GM18909 (cell line): ENCODE data around the gene TMEM258.

Experiments
- ATAC-seq: cut with Tn5 transposase; IDR thresholded peaks from one replicate; pipeline ENCODE4 v1.9.1; 2021; ENCODE audit warnings: mild to moderate bottlenecking; ENCODE audit not compliant: unreplicated experiment, poor library complexity

The TMEM258 gene

GRCh38 chr11:61762798-61763197 lies 29.6 kb downstream of the TMEM258 start:
- no peak for ATAC-seq

- no peak for ATAC-seq
Measured at GRCh38 chr11:61762223-61762615, 30.2 kb downstream of the TMEM258 start.

- no peak for ATAC-seq
Measured at GRCh38 chr11:61761440-61762222, 30.8 kb downstream of the TMEM258 start.

GRCh38 chr11:61760946-61761345 lies 31.5 kb downstream of the TMEM258 start:
- ATAC-seq: no peak

- no peak for ATAC-seq
Measured at GRCh38 chr11:61757213-61757862, 35.1 kb downstream of the TMEM258 start.

GRCh38 chr11:61756452-61757212 lies 35.8 kb downstream of the TMEM258 start:
- ATAC-seq: peak; percentile 56

- no peak for ATAC-seq
Measured at GRCh38 chr11:61756147-61756451, 36.3 kb downstream of the TMEM258 start.

- no peak for ATAC-seq
Measured at GRCh38 chr11:61754534-61755482, 37.6 kb downstream of the TMEM258 start.

- ATAC-seq: no peak
Measured at GRCh38 chr11:61753672-61754071, 38.7 kb downstream of the TMEM258 start.

GRCh38 chr11:61752925-61753521 lies 39.4 kb downstream of the TMEM258 start:
- ATAC-seq: no peak

- ATAC-seq: peak; percentile 37
Measured at GRCh38 chr11:61752117-61752924, 40.1 kb downstream of the TMEM258 start, which contains the start of gene MYRF. Gene MYRF, plus strand, starts transcription at chr11:61752636. Its CDS starts 109 bp downstream, at chr11:61752745.

GRCh38 chr11:61751384-61751783 lies 41.0 kb downstream of the TMEM258 start:
- no peak for ATAC-seq

GRCh38 chr11:61750631-61751273 lies 41.6 kb downstream of the TMEM258 start:
- no peak for ATAC-seq

- no peak for ATAC-seq
Measured at GRCh38 chr11:61749591-61750217, 42.7 kb downstream of the TMEM258 start.

GRCh38 chr11:61747967-61748285 lies 44.5 kb downstream of the TMEM258 start:
- ATAC-seq: no peak

- ATAC-seq: no peak
Measured at GRCh38 chr11:61747192-61747966, 45.0 kb downstream of the TMEM258 start.

- ATAC-seq: no peak
Measured at GRCh38 chr11:61746442-61747191, 45.8 kb downstream of the TMEM258 start.
